GM12891 (cell line): Measurements from ENCODE around the gene PPP1R7.
"Not testable (repeated sequence)": the region's sequence is repeated elsewhere in the genome, so short reads cannot be mapped to it uniquely, and the experiment has no call there.

ENCODE experiments used
- DNase-seq: peaks from one replicate; pipeline ENCODE4 v3.0.0; 2011; ENCODE audit warnings: low spot score; ENCODE audit not compliant: insufficient read length
- FAIRE-seq: peaks from 2 replicates; lab custom pipeline; 2011; peaks lifted over from hg19 to GRCh38; lab: Jason Lieb, UNC
- PAX5 ChIP-seq: IDR thresholded peaks from 2 replicates; pipeline ENCODE4 v1.6.1; 2011; ENCODE audit warnings: low read length, moderate library complexity, mild to moderate bottlenecking; ENCODE audit not compliant: insufficient read depth, severe bottlenecking
- POLR2A ChIP-seq: IDR thresholded peaks from 2 replicates; pipeline ENCODE4 v1.6.1; 2011; ENCODE audit warnings: low read depth, low read length, control low read depth
- POLR2AphosphoS5 ChIP-seq: IDR thresholded peaks from 2 replicates; pipeline ENCODE4 v1.6.1; 2011; ENCODE audit warnings: low read depth, low read length, control low read depth
- POU2F2 ChIP-seq: IDR thresholded peaks from 2 replicates; pipeline ENCODE4 v1.6.1; 2011; ENCODE audit warnings: low read depth, mild to moderate bottlenecking, control low read depth, low read length, moderate library complexity
- SPI1 ChIP-seq: IDR thresholded peaks from 2 replicates; pipeline ENCODE4 v1.6.1; 2011; ENCODE audit warnings: low read depth, low read length, control low read depth
- TAF1 ChIP-seq: IDR thresholded peaks from 2 replicates; pipeline ENCODE4 v1.6.1; 2011; ENCODE audit warnings: low read depth, low read length, control low read depth

Gene PPP1R7

DNA sequence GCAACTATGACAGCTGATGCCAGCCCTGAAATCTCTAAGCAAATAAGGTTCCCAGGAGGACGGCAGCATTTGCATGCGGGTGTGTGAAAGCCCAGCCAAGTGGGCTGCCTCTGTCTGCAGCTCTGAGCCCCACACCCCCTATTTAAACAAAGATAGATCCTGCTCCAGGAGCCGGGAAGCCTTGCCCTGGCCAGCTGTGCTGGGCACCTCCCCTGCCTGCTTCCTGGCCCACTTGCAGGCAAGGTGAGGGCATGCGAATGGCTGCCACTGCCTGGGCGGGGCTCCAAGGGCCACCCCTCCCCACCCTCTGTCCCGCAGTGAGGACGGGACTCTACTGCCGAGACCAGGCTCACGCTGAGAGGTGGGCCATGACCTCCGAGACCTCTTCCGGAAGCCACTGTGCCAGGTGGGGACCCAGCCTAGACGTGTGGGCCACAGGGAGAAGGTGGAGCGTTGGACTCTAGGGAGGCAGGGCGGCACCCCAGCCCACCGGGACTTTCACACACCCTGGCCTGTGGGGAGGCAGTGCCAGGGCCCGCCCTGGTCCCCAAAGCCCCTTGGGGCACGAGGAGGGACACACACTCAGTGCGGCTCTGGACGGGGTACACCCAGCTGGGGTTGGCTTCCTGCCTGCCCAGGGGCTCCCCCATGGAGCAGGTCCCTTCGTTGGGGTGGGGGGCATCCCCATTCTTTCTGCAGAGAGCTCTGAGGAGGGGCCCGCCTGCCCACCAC is 38.3 kb downstream of the PPP1R7 start, which contains the start of gene ANO7:
Gene ANO7, plus strand, starts transcription at position 317 of the 732 bp plus-strand sequence. CDS start 1,387 bp downstream, outside the sequence.
- DNase-seq (no peak), FAIRE-seq (no peak)
- TF ChIP-seq POU2F2: no peak
- no peak for TF ChIP-seq PAX5
- TF ChIP-seq SPI1: no peak
- TF ChIP-seq POLR2AphosphoS5: no peak
- no peak for TF ChIP-seq TAF1
- no peak for TF ChIP-seq POLR2A

DNA sequence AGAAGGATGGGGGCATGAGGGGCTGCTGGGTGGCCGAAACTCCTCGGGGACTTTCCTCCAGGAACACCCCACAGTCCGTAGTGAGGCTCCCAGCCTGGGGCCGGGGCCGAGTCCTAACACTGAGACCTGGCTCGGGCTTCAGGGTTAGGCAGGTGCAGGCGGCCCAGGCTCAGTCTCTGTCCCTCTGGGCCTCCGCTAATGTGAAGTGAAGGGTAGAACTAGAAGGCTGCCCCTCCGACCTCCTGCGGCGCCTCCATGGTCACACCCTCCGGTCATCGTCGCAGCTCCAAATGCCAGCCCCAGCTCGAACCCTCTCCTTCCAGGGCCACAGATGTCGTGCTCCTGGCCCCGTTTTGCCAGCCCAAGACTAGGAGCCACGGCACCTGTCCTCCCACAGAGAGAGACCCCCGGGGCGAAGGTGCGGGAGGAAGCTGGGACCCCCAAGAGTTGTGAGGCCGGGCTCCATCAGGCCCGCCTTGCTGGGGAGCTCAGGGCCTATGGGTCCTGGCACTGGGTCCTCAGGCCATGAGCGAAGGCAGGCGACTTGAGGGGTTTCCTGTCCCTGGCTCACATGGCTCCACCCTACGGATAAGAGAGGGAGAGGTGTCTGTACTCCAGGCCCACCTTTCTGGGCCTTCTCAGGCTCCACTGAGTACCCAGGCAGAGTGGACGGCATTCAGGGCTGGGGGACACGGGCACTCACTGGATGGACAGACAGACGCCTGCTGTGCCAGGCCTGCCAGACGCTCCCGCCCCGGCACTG is 39.0 kb downstream of the PPP1R7 start:
- TF ChIP-seq POU2F2 (no peak), PAX5 (no peak), POLR2A (no peak), SPI1 (no peak), TAF1 (no peak), POLR2AphosphoS5 (no peak)
- FAIRE-seq: no peak
- no peak for DNase-seq

- TF ChIP-seq POLR2A (no peak), PAX5 (no peak), TAF1 (no peak), POU2F2 (no peak), SPI1 (no peak), POLR2AphosphoS5 (no peak)
- no peak for FAIRE-seq
- DNase-seq: no peak
These were observed 39.6 kb downstream of the PPP1R7 start for GRCh38 chr2:241189856-241190201.

DNA sequence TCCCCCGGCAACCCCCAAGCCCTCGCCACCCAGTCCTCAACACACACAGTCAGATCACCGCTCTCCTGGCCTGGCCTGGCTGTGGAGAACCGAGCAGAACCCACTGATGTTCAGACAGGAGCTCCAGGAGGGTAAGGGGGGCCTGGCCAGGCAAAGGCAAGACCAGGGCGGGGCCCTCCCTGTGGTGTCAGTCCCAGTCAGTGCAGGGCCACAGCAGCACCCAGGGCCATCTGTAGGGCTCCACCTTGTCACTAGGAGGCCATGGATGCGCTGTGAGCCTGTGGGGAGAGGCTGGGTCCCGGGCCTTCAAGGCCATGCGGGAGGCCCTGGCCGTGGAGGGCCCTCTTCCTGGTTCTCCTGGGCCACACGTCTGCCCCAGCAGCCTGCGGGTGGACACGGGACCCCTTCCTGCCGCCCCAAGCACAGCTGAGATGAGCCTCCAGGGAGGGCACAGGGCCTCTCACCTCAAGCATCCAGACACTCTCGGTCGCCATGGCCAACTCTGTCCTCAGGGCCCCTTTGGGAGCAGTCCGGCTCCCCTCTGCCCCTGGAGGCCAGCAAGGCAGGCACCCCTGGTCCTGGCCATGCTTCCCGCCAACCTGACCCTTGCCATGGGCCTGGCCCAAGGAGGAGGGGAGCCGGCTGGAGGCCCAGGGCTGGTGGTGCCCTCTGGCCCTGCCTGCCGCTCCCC is 40.2 kb downstream of the PPP1R7 start:
- TF ChIP-seq POU2F2 (no peak), POLR2AphosphoS5 (no peak), SPI1 (no peak), PAX5 (no peak), POLR2A (no peak), TAF1 (no peak)
- DNase-seq: no peak
- FAIRE-seq: no peak

GRCh38 chr2:241191081-241191480 is 40.8 kb downstream of the PPP1R7 start:
- FAIRE-seq (no peak), DNase-seq (no peak)
- TF ChIP-seq POLR2A (no peak), POLR2AphosphoS5 (no peak), PAX5 (no peak), POU2F2 (no peak), TAF1 (no peak), SPI1 (no peak)

GRCh38 chr2:241193271-241193670 is 43.0 kb downstream of the PPP1R7 start:
- TF ChIP-seq POU2F2 (no peak), PAX5 (no peak), POLR2A (no peak), TAF1 (no peak), SPI1 (no peak), POLR2AphosphoS5 (no peak)
- FAIRE-seq (no peak), DNase-seq (no peak)

DNA sequence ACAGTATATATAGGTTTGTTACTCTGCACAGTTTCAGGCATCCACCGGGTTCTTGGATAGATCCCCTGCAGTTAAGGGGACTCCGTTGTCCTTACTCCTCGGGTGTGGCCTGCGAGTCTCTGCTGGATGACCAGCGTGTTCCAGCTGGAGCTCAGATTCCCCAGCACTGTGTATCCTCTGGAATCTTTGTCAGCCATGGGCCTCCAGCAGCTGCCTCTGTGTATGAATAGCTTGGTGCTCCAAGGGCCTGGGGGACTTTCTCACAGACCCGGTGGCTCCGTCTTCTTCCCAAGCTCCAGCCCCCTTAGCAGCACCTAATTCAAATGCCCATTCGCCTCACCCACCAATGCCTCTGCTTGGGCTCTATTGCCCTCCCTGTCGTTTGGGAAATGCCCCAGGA is 44.5 kb downstream of the PPP1R7 start:
- no peak for TF ChIP-seq POLR2A
- TF ChIP-seq PAX5: no peak
- TF ChIP-seq POU2F2: no peak
- TF ChIP-seq POLR2AphosphoS5: no peak
- TF ChIP-seq TAF1: no peak
- no peak for TF ChIP-seq SPI1
- FAIRE-seq: no peak
- no peak for DNase-seq

GRCh38 chr2:241195506-241196130 is 45.4 kb downstream of the PPP1R7 start:
- DNase-seq (no peak), FAIRE-seq (no peak)
- TF ChIP-seq POLR2A (no peak), TAF1 (no peak), SPI1 (no peak), POLR2AphosphoS5 (no peak), PAX5 (no peak), POU2F2 (no peak)

DNA sequence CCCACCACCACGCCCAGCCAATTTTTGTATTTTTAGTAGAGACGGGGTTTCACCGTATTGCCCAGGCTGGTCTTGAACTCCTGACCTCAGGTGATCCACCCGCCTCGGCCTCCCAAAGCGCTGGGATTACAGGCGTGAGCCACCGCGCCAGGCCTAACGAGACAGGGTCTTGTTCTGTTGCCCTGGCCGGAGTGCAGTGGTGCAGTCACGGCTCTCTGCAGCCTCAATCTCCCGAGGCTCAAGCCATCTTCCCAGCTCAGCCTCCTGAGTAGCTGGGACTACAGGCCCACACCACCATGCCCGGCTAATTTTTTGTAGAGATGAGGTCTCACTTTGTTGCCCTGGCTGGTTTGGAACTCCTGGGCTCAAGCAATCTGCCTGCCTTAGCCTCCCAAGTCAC is 47.0 kb downstream of the PPP1R7 start:
- not testable (repeated sequence) for FAIRE-seq, DNase-seq
